IMR-90 (cell line): Measurements from ENCODE around the gene NCKAP5.

ENCODE experiments used
- CTCF ChIP-seq: conservative IDR thresholded peaks from 2 replicates; pipeline ENCODE4 v1.5.1; 2012; ENCODE audit warnings: mild to moderate bottlenecking, low read depth, low read length, improper control_type of control experiment
- MAFK ChIP-seq: IDR thresholded peaks from 2 replicates; pipeline ENCODE4 v1.6.1; 2012; ENCODE audit warnings: low read depth, low read length, improper control_type of control experiment
- POLR2A ChIP-seq: IDR thresholded peaks from 2 replicates; pipeline ENCODE4 v1.6.1; 2012; ENCODE audit warnings: mild to moderate bottlenecking, low read depth, low read length

- no peak for TF ChIP-seq POLR2A
- TF ChIP-seq CTCF: no peak
- no peak for TF ChIP-seq MAFK
Observed at GRCh38 chr2:133605011-133605765, 36.9 kb upstream of the NCKAP5 start.
